Measurements from ENCODE around the gene CDHR5.

GRCh38 chr11:607971-608659 lies 16.6 kb downstream of the CDHR5 start:
- no peak for TF ChIP-seq CTCF (IDR thresholded peaks at IDR 0.05)
- TF ChIP-seq EZH2phosphoT487 (IDR thresholded peaks at IDR 0.05): no peak
- no peak for TF ChIP-seq EZH2 (IDR thresholded peaks at IDR 0.05)
